CD1c-positive myeloid dendritic cell (primary cell): ENCODE data around the gene UBE4B.
A peak's percentile ranks its signal among the peaks of the same experiment; 100 is the strongest.
"Not testable (repeated sequence)": the region's sequence is repeated elsewhere in the genome, so short reads cannot be mapped to it uniquely, and the experiment has no call there.

Experiments
- DNase-seq: peaks from one replicate; pipeline ENCODE4 v3.0.0-alpha.2; 2016; ENCODE audit errors: extremely low spot score

The UBE4B gene

GRCh38 chr1:10032590-10033358, at the start of gene UBE4B:
TSS of gene UBE4B (plus strand) at chr1:10032958. CDS start at chr1:10033671, 713 bp downstream.
- DNase-seq, result peak; percentile 100

- no peak for DNase-seq
Measured at GRCh38 chr1:9984253-9984652, 48.5 kb upstream of the UBE4B start.

- no peak for DNase-seq
Measured at GRCh38 chr1:9985001-9985400, 47.8 kb upstream of the UBE4B start.

GRCh38 chr1:9989773-9990172, 43.0 kb upstream of the UBE4B start:
- DNase-seq, result no peak

GRCh38 chr1:9990944-9991343, 41.8 kb upstream of the UBE4B start:
- DNase-seq, result peak; percentile 39

GRCh38 chr1:9992910-9993309, 39.8 kb upstream of the UBE4B start:
- peak; percentile 14 for DNase-seq

GRCh38 chr1:9993561-9994075, 39.1 kb upstream of the UBE4B start:
- no peak for DNase-seq

GRCh38 chr1:9996624-9997582, 35.9 kb upstream of the UBE4B start, which contains the start of gene RBP7:
TSS of gene RBP7 (plus strand) at chr1:9997228. CDS start at chr1:9997259, 31 bp downstream.
- peak; percentile 63 for DNase-seq

- DNase-seq, result no peak
Measured at GRCh38 chr1:10001016-10001665, 31.6 kb upstream of the UBE4B start.

GRCh38 chr1:10005248-10005647, 27.5 kb upstream of the UBE4B start:
- not testable (repeated sequence) for DNase-seq

GRCh38 chr1:10007169-10007568, 25.6 kb upstream of the UBE4B start:
- DNase-seq, result no peak

- DNase-seq, result no peak
Measured at GRCh38 chr1:10014016-10014415, 18.7 kb upstream of the UBE4B start.

- DNase-seq, result no peak
Measured at GRCh38 chr1:10019561-10019960, 13.2 kb upstream of the UBE4B start.

GRCh38 chr1:10020086-10020485, 12.7 kb upstream of the UBE4B start:
- DNase-seq, result no peak

- DNase-seq, result not testable (repeated sequence)
Measured at GRCh38 chr1:10020678-10021077, 12.1 kb upstream of the UBE4B start.

GRCh38 chr1:10021992-10022391, 10.8 kb upstream of the UBE4B start:
- not testable (repeated sequence) for DNase-seq

- DNase-seq, result peak; percentile 5
Measured at GRCh38 chr1:10022656-10023055, 10.1 kb upstream of the UBE4B start.

- DNase-seq, result no peak
Measured at GRCh38 chr1:10025354-10025753, 7.4 kb upstream of the UBE4B start.

GRCh38 chr1:10027027-10027426, 5.7 kb upstream of the UBE4B start:
- DNase-seq, result no peak

GRCh38 chr1:10028956-10029500, 3.7 kb upstream of the UBE4B start:
- DNase-seq, result peak; percentile 37

GRCh38 chr1:10031461-10031860, 1.3 kb upstream of the UBE4B start:
- no peak for DNase-seq
